Lung (tissue), 12 donors: ENCODE results near the gene FILIP1. TPM values are rescaled to one million over a fixed set of nuclear protein-coding genes. Genes with fewer than 3 reads are reported as not detected.

ENCODE experiments used
- ATAC-seq: fragments of 200-7000 bp; cut with Tn5 transposase; one replicate; pipeline ENCODE4 v1.9.1; 2020; ENCODE audit warnings: moderate number of reproducible peaks; ENCODE audit not compliant: insufficient read depth, low FRiP score
- DNase-seq, 3 donors: peaks; one replicate each; pipeline ENCODE4 v3.0.0-alpha.2; 2013 to 2017
- H3K27ac ChIP-seq, 2 donors: one replicate each; pipeline ENCODE4 v1.5.1; 2013; ENCODE audit warnings: mild to moderate bottlenecking in 2 of 2, moderate library complexity in 2 of 2, control low read depth in 1 of 2, inconsistent platforms in 1 of 2, low read depth in 1 of 2, low read length in 1 of 2
- H3K27me3 ChIP-seq, 3 donors: one replicate each; pipeline ENCODE4 v1.5.1; 2013; ENCODE audit warnings: low read length in 2 of 3; ENCODE audit not compliant: control insufficient read depth in 3 of 3, insufficient read depth in 3 of 3
- H3K36me3 ChIP-seq, 4 donors: one replicate each; pipeline ENCODE4 v1.5.1; 2013; ENCODE audit warnings: low read length in 4 of 4, mild to moderate bottlenecking in 1 of 4, moderate library complexity in 1 of 4; ENCODE audit not compliant: control insufficient read depth in 4 of 4, insufficient read depth in 4 of 4
- H3K4me1 ChIP-seq, 5 donors: one replicate each; pipeline ENCODE4 v1.5.1; 2013; ENCODE audit warnings: low read length in 5 of 5, mild to moderate bottlenecking in 2 of 5, moderate library complexity in 1 of 5; ENCODE audit not compliant: control insufficient read depth in 5 of 5, insufficient read depth in 5 of 5
- H3K4me3 ChIP-seq: one replicate; pipeline ENCODE4 v1.5.1; 2013; ENCODE audit warnings: mild to moderate bottlenecking, control low read depth, moderate library complexity
- H3K9ac ChIP-seq, 2 donors: one replicate each; pipeline ENCODE4 v1.5.1; 2013; ENCODE audit warnings: low read length in 2 of 2, control low read depth in 1 of 2; ENCODE audit not compliant: insufficient read depth in 1 of 2
- H3K9me3 ChIP-seq, 4 donors: one replicate each; pipeline ENCODE4 v1.5.1; 2013; ENCODE audit warnings: low read length in 3 of 4, mild to moderate bottlenecking in 1 of 4, moderate library complexity in 1 of 4; ENCODE audit not compliant: control insufficient read depth in 4 of 4, insufficient read depth in 3 of 4
- WGBS, 2 donors: extraction: QIAGEN DNeasy Blood & Tissue Kit; methylation state at CpG; one replicate each; pipeline ENCODE4 v1.1.7; 2013; 5-methylcytosine and 5-hydroxymethylcytosine counted together
- polyA plus RNA-seq, 2 donors: library from polyadenylated mRNA; stranded (reverse); fragments of 200-250 nt; gene quantifications; one replicate each; pipeline ENCODE4 v1.2.1, GENCODE V29; 2013
- total RNA-seq, 2 donors: library from RNA; depleted of rRNA in 1 of 2; stranded (reverse); fragments of >200 nt in 1 of 2; gene quantifications; one replicate each; pipeline ENCODE4 v1.2.1, GENCODE V29; 2014 to 2021
- TF ChIP-seq, protein P1 (sequence below): IDR thresholded peaks from 2 replicates; pipeline ENCODE4 v1.5.1; 2012; ENCODE audit warnings: mild to moderate bottlenecking; ENCODE audit errors: control extremely low read depth, extremely low read depth
- donor health status: control.
- donor health status: control.
- donor health status: Bipolar disorder and iron deficiency.
- donor health status: healthy.
- donor health status: DM: yes; HTN: yes; CAD: no.

The FILIP1 gene
- total and polyA plus RNA-seq, 4 donors: 5.6 to 24.1 (median 11.1) TPM

DNA sequence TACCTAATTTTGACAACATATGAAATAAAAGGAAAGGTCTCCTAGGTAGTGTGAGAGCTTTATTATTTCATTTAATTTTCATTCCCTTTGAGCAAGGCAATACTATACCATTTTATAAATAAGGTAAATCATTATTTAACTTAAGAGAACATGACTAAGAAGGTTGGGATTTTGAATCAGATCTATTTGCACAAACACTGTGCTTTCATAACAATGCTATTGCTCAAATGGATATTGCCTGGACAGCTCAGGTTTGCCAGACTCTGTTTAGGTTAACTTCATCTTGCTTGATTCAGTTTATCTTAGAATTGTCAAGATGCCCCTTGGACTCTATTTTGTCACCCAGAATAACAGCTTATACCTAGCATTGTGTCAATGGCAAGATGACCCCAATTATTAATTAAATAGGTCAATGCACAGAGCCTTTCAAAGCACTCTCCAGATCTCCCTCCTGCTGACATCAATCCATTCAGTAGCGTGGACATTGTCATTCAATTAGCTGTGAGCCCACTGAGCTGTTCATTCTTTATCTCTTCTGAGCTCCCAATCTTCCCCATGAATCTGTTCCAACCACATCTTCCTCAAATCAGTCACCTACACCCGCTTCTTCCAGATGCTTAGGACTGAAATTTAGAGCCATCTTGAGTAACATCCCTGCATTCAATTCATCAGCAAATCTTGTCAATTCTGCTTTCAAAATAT lies 166.9 kb downstream of the FILIP1 start:
- no peak for ATAC-seq
- H3K36me3 ChIP-seq: peaks cover 0 to under 1% (median 0%) of the 10 kb centered on the region in 4 donors
- 87 to 90% methylated on average over 2 of the region's 2 CpGs for WGBS, 2 donors
- H3K9me3 ChIP-seq: no peaks in the 10 kb centered on the region
- H3K27me3 ChIP-seq: no peaks in the 10 kb centered on the region
- no peak overlapping the region for H3K27ac ChIP-seq
- H3K4me3 ChIP-seq: no peak overlapping the region
- peaks cover 0 to 9% (median 0%) of the 10 kb centered on the region in 5 donors for H3K4me1 ChIP-seq
- TF ChIP-seq, protein P1, sequence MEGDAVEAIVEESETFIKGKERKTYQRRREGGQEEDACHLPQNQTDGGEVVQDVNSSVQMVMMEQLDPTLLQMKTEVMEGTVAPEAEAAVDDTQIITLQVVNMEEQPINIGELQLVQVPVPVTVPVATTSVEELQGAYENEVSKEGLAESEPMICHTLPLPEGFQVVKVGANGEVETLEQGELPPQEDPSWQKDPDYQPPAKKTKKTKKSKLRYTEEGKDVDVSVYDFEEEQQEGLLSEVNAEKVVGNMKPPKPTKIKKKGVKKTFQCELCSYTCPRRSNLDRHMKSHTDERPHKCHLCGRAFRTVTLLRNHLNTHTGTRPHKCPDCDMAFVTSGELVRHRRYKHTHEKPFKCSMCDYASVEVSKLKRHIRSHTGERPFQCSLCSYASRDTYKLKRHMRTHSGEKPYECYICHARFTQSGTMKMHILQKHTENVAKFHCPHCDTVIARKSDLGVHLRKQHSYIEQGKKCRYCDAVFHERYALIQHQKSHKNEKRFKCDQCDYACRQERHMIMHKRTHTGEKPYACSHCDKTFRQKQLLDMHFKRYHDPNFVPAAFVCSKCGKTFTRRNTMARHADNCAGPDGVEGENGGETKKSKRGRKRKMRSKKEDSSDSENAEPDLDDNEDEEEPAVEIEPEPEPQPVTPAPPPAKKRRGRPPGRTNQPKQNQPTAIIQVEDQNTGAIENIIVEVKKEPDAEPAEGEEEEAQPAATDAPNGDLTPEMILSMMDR: no peak
- no peak for DNase-seq
- H3K9ac ChIP-seq: no peak overlapping the region

DNA sequence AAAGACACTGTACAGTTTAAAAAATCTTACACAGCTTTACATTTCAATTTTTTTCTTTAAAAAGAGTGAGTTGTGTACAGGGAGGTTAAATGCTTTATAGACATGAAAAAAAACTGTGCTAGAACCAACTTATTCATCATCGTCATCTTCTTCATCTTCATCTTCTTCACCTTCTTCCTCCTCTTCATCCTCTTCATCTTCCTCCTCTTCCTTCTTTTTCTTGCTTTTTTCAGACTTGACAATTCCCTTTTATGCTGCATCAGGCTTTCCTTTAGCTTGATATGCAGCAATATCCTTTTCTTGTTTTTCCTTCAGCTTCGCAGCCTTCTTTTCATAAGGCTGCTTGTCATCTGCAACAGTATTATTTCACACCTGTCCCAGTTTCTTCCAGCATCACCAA lies 174.7 kb downstream of the FILIP1 start:
- no peak overlapping the region for H3K9ac ChIP-seq
- H3K27me3 ChIP-seq: no peaks in the 10 kb centered on the region
- peaks cover 2 to 13% (median 5%) of the 10 kb centered on the region in 5 donors for H3K4me1 ChIP-seq
- H3K9me3 ChIP-seq: no peaks in the 10 kb centered on the region
- TF ChIP-seq, protein P1: no peak
- H3K4me3 ChIP-seq: no peak overlapping the region
- no peak for DNase-seq
- 48 to 72% methylated on average over 2 of the region's 2 CpGs for WGBS, 2 donors
- ATAC-seq: no peak
- peaks cover 0 to 10% (median 4%) of the 10 kb centered on the region in 4 donors for H3K36me3 ChIP-seq
- no peak overlapping the region for H3K27ac ChIP-seq

DNA sequence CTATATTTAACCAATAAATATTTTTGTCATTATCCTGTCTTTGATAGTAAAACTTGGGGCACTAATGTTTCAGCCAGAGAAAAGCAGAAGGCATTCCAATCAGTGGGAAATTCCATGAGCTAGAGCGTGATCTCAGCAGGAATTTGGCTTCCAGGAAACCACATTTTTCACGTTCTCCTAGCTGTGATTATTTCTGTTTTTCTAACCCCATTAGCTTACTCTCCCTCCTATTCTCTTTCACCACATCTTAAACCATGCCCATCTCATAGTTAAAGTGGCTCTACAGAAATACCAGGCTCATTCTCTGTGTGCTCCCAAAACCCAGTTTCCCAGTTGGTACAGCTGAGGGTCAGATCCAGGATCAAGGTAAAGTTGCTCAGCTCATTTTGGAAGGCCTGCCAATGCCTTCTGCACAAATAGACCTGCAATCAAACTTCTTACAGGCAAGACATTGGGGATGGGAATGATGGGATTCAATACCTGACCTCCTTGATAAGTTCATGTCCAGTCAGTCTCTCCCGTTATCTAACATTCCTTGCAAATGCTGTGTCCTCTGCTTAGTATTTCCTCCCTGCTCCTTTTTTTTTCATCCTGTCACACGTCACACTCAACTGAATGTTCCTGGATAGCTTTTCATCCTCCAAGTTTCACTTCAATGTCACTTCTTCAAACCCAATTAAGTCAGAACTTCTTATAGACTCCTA lies 175.9 kb downstream of the FILIP1 start:
- H3K4me3 ChIP-seq: no peak overlapping the region
- H3K9me3 ChIP-seq: no peaks in the 10 kb centered on the region
- H3K9ac ChIP-seq: no peak overlapping the region
- DNase-seq (peak; percentile 31 to 76 (median 73)), ATAC-seq (no peak)
- H3K4me1 ChIP-seq: peaks cover 2 to 13% (median 5%) of the 10 kb centered on the region in 5 donors
- 61 to 71% methylated on average over 4 of the region's 4 CpGs for WGBS, 2 donors
- no peaks in the 10 kb centered on the region for H3K27me3 ChIP-seq
- peak overlapping the region in 1 of 2 donors; percentile 75 for H3K27ac ChIP-seq
- peaks cover 0 to 18% (median 9%) of the 10 kb centered on the region in 4 donors for H3K36me3 ChIP-seq
- TF ChIP-seq, protein P1: no peak
